ENCODE results near the gene ART3.

DNA sequence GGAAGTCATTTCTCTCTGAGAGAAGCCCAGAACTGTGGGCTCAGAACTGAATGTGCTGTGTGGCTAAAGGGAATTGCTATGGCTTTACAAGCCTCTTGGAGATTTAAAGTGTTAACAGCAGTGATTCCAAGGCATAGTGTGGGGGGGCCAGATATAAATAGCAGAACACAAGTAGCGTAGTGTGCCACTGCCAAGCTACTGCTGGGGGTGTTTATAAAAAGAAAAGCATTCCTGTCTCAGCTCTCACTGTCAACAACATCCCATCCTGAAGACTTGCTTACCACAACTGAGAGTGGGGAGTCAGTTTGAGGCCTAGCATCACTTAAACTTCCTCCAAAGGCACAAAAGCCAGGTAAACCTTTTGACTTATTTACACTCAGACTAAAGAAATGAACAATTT lies at the start of gene ART3:
- TF ChIP-seq EZH2 (IDR thresholded peaks at IDR 0.05; ENCODE audit: borderline replicate concordance, insufficient read depth, low read depth, low read length, poor library complexity, severe bottlenecking): no peak
- TF ChIP-seq, protein P1, sequence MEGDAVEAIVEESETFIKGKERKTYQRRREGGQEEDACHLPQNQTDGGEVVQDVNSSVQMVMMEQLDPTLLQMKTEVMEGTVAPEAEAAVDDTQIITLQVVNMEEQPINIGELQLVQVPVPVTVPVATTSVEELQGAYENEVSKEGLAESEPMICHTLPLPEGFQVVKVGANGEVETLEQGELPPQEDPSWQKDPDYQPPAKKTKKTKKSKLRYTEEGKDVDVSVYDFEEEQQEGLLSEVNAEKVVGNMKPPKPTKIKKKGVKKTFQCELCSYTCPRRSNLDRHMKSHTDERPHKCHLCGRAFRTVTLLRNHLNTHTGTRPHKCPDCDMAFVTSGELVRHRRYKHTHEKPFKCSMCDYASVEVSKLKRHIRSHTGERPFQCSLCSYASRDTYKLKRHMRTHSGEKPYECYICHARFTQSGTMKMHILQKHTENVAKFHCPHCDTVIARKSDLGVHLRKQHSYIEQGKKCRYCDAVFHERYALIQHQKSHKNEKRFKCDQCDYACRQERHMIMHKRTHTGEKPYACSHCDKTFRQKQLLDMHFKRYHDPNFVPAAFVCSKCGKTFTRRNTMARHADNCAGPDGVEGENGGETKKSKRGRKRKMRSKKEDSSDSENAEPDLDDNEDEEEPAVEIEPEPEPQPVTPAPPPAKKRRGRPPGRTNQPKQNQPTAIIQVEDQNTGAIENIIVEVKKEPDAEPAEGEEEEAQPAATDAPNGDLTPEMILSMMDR (IDR thresholded peaks at IDR 0.05): no peak
